Measurements from ENCODE around the gene EFEMP2.
"Not testable (repeated sequence)": the region's sequence is repeated elsewhere in the genome, so short reads cannot be mapped to it uniquely, and the experiment has no call there.

EFEMP2 gene

DNA sequence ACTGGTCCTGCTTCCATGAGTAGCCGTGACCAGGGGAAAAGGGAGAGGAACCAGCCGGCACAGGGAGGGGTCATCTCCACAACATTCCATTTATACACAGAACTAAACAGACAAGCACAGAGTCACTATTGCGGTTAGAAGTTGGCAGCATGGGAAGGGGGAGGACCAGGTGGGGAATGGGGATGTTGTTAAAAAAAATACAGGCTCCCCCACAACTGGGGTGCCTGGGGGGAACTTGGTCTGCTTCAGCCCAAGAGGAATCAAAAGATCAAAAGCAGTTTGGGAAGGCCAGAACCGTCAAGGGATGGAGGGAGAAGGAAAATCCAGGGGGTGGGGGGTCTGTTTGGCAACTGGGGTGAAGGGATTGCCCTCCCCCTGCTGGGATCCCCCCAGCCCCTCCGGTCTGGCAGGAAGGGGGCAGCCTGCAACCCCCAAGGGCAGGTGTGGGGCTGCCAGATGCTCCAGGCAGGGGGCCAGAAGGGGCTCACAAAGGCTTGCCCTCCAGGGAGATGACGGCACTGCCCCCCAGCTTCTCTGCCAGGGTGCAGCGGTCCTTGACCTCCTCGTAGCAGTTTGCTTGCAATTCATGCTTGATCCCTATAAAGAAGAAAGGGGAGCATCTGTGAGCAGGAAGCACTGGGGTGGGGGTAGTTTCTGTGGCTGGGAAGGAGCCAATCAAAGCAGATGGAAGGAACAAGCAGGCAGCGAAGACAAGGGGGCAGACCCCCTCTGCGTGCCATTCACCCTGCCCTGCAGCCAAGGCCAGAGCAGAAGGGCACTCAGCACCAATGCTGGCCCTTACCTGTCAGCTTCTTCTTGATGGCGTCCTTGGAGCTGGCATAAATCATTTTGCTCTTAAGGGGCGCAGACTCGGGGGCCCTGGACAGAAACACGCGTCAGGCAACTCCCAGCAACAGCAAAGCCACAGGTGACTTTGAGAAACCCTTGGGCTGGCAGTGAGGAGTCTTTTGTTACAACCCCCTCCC lies 17.5 kb downstream of the EFEMP2 start:
- no peak for DNase-seq (ENCODE audit: low spot score)

DNA sequence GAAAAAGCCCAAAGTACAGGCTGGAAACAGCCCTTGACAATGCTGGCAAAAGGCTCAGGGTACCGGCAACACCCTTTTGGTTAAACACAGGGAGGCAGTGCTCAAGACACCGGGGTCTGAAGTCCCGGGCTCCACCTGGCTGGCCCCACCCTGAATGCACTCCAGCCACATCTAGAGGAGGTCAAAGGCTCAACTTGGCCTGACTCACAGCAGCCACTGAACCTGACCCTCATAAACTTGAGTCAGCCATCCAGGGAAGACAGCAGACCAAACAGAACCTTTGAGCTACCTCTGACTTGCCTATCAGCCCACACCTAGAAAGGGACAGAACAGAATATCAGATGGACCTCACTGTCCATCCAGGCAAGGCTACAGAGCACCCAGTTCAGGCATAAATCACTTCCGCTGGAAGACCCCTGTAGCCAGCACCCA lies 18.4 kb downstream of the EFEMP2 start:
- no peak for DNase-seq (ENCODE audit: low spot score)

GRCh38 chr11:65853246-65853979 lies 19.2 kb downstream of the EFEMP2 start:
- no peak for DNase-seq (ENCODE audit: low spot score)

DNA sequence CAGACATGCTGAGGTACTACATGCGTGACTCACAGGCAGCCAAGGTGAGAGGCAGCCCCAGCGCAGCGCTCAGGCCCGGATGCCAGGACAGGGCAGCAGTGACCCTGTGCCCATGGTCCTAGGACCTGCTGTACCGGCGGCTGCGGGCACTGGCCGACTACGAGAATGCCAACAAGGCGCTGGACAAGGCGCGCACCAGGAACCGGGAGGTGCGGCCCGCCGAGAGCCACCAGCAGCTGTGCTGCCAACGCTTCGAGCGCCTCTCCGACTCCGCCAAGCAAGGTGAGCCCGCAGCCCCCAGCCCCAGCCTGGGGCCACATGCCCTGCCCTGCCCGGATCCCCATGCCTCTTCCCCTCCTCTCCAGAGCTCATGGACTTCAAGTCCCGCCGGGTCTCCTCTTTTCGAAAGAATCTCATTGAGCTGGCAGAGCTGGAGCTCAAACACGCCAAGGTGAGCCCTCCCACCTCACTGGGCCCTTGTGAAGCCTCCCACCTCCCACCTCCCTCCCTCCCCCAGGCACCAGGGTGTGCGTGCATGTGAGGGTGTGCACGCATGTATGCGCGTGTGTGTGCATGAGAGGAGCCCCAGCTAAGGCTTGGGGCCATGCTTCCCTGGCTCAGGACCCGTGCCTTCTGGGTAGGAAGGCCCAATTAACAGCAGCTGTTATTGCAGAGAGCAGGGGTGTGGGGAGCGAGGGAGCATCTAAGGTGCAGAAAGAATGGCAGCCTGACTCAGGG lies 19.9 kb downstream of the EFEMP2 start:
- DNase-seq (ENCODE audit: low spot score): no peak

DNA sequence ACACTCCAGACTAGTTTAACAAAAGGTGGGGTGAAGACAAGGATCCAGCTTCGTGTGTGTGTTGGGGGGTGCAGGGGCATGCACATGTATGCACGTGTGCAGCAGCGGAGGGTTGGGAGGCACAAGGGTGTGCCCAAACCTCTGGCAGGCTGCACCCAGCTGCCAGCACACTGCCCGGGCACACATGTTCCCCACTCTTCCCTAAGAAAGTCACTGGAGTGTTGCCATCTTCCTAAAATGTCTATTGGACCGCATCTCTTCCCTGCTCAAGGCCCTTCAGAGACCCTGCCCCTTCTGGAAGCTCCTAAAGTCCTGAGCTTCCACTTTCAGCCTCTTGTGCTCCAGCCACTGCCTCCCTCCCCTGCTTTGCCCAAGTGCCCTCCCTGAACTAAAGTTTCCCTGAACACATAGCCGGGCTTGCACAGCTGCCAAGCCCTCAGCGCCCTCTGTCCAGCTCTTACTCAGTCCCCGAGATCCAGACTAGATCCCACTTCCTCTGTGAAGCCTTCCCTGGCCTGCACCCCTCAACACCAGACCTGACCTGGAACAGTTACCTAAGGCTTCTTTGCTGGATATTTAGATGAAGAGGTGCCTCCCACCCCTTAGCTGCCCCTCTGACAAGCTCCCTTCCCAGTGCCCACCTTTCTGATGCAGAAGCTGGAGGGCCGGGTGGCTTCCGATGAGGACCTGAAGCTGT lies 20.6 kb downstream of the EFEMP2 start:
- no peak for DNase-seq (ENCODE audit: low spot score)

- DNase-seq (ENCODE audit: low spot score): no peak
Measured at GRCh38 chr11:65851083-65851579, 21.5 kb downstream of the EFEMP2 start.

GRCh38 chr11:65850217-65851082 lies 22.1 kb downstream of the EFEMP2 start:
- no peak for DNase-seq (ENCODE audit: low spot score)

DNA sequence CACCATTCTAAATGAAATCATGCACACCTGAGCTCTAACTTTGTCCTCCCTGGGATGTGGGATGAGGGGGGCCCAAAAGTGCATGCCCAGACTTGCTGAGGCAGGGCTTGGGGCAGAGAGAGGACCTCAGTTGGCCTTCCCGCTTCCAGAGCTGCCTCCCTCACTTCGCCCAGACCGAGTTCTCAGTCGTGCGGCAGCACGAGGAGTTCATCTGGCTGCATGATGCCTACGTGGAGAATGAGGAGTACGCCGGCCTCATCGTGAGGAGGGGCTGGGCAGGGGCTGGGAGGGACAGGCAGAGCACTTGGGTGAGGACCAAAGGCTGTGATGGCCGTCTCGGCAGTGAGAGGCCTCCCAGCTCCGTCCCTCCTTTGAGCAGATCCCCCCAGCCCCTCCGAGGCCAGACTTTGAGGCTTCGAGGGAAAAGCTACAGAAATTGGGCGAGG lies 22.8 kb downstream of the EFEMP2 start:
- DNase-seq (ENCODE audit: low spot score): no peak

GRCh38 chr11:65849366-65849765 lies 23.2 kb downstream of the EFEMP2 start:
- DNase-seq (ENCODE audit: low spot score): no peak

DNA sequence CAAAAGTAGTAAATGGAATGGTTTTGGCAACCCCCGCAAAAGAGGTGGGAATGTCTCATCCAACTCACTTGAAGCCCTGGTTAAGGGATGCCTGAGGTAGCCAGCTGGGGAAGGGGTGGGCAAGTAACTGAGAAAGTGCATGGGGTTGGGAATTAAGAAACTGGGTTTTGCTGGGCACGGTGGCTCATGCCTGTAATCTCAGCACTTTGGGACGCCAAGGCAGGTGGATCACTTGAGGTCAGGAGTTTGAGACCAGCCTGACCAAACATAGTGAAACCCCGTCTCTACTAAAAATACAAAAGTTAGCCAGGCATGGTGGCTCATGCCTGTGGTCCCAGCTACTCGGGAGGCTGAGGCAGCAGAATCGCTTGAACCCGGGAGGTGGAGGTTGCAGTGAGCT lies 23.9 kb downstream of the EFEMP2 start:
- DNase-seq (ENCODE audit: low spot score): not testable (repeated sequence)

DNA sequence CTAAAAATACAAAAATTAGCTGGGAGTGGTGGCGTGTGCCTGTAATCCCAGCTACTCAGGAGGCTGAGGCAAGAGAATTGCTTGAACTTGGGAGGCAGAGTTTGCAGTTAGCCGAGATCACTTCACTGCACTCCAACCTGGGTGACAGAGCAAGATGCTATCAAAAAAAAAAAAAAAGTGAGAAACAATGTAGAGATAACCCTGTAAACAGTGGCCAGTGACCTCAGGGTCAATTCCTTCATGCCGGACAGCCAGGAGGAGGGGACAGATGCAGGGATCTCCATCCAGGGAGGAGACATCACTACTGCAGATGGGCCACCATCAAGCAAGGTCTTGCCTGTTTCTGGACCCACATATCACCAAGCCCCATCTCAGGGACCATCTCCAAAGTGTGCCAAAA lies 24.9 kb downstream of the EFEMP2 start:
- DNase-seq (ENCODE audit: low spot score): no peak

DNA sequence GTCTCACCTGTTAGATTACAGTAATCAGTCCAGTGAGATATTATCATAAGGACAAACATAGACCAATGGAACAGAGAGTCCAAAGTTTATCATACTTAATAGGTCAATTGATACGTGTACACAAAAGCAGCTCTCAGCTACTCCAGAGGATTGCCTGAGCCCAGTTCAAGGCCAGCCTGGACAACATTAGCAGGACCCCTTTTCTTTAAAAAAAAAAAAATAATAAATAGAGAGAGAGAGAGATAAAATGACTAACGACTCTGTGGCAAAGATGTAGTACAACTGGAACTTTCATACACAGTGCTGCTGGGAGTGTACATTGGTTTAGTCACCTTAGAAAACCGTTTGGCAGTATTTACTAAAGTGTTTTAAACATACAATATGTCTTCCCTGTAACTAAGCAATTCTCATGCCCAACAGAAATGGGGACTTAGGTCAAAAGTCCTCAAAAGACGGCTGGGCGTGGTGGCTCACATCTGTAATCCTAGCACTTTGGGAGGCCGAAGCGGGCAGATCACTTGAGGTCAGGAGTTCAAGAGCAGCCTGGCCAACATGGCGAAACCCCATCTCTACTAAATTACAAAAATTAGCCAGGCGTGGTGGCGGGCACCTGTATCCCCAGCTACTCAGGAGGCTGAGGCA lies 28.2 kb downstream of the EFEMP2 start:
- DNase-seq (ENCODE audit: low spot score): no peak

DNA sequence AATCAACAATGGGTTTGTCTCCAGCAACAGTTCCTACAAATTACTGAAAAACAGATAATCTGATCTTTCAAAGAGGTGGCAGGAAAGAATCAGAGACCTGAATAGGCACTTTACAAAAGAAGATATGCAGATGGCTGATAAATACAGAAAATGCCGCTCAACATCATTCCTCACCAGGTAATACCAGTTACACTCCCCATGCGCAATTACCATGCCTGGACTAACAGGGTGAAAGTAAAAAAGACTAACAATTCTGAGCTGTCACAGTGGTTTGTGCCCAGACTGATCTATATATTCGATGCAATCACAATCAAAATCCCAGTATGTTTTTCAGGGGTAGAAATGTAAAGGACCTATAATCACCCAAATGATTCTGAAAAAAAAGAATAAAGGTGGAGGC lies 28.8 kb downstream of the EFEMP2 start:
- DNase-seq (ENCODE audit: low spot score): no peak

DNA sequence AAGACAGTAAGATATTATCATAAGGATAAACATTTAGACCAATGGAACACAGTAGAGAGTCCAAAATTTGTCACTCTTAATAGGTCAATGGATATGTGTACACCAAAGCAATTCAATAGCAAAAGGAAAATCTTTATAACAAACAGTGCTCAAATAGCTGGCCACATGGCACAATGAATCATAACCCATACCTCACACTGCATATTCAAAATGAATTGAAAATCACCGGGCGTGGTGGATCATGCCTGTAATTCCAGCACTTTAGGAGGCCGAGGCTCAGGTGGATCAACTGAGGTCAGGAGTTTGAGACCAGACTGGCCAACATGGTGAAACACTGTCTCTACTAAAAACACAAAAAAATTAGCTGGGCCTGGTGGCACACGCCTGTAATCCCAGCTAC lies 30.5 kb downstream of the EFEMP2 start:
- no peak for DNase-seq (ENCODE audit: low spot score)

GRCh38 chr11:65834202-65834601 lies 38.4 kb downstream of the EFEMP2 start:
- no peak for DNase-seq (ENCODE audit: low spot score)

DNA sequence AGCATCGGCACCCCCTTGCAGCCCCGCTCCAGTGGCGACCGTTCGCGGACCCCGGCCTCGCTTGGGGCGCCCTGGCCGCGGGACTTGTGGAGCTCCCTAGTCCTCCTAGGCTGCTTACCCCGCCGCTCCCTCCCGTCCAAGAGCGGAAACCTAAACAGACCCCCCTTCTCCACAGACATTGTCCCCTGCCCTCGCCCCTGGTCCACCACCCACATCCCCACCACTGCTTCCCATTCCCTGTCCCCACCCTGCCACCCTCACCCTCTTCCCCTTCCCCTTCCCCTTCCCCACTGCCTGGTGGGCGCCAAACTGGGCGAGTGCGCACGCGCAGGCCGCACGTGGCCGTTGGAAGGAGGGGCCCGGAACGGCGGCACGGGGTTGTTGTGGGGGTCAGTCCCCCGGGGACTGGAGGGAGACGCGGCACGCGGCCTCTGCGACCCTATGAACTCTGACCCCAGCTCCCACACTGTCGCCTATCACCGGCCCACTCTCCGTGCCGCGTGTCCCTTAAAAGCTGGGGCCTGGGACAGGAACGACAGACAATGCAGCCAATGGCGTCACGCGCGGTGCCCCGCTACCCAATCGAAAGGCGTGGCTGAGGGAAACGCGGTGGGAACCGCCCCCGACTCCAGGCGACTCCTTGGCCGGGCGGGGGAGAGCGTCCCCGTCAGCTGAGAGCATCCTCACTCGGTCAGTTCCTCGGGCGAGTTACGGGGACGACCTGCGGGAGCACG lies 39.1 kb downstream of the EFEMP2 start, which contains the start of gene SNX32:
TSS of gene SNX32 (plus strand) at position 667 of the 734 bp plus-strand sequence. CDS start 103 bp downstream, outside the sequence.
- peak; percentile 95 for DNase-seq (ENCODE audit: low spot score)

- not testable (repeated sequence) for DNase-seq (ENCODE audit: low spot score)
Measured at GRCh38 chr11:65832231-65832630, 40.4 kb downstream of the EFEMP2 start.

DNA sequence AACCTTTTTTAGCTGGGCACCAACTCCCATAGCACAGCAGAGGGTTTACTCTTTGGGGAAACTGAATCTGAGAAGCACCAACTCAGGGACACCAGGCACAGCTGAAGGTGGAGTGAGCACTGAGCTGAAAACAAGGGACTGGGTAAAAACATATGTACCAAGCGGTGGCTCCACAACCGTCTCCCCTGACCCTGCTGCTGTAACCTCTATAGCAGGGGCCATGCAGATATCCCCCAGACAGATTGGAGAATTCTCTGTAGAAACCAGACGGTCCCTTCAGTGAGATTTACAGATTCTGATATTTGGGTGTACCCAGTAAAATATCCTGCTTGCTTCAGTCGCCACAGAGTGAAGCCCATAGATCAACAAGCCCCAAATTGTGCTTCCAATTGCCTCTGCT lies 43.1 kb downstream of the EFEMP2 start:
- DNase-seq (ENCODE audit: low spot score): no peak

Data from CD4-positive, alpha-beta T cell treated with Interleukin-15 for 4 hours (primary cell).